IMR-90 (cell line): ENCODE data around the gene CAMK2G.

Source experiments
- MAFK ChIP-seq: IDR thresholded peaks from 2 replicates; pipeline ENCODE4 v1.6.1; 2012; ENCODE audit warnings: low read depth, low read length, improper control_type of control experiment
- MAZ ChIP-seq: IDR thresholded peaks from 2 replicates; pipeline ENCODE4 v1.6.1; 2012; ENCODE audit warnings: low read depth, mild to moderate bottlenecking, low read length, improper control_type of control experiment, moderate library complexity, borderline replicate concordance
- NFE2L2 ChIP-seq: fragments of 150-350 bp; IDR thresholded peaks from 2 replicates; pipeline ENCODE4 v1.6.1; 2016; ENCODE audit warnings: low read depth, mild to moderate bottlenecking, low read length
- POLR2A ChIP-seq: IDR thresholded peaks from 2 replicates; pipeline ENCODE4 v1.6.1; 2012; ENCODE audit warnings: mild to moderate bottlenecking, low read depth, low read length
- RAD21 ChIP-seq: IDR thresholded peaks from 2 replicates; pipeline ENCODE4 v1.6.1; 2012; ENCODE audit warnings: low read length, improper control_type of control experiment
- RCOR1 ChIP-seq: IDR thresholded peaks from 2 replicates; pipeline ENCODE4 v1.6.1; 2012; ENCODE audit warnings: mild to moderate bottlenecking, low read length, improper control_type of control experiment; ENCODE audit not compliant: insufficient replicate concordance
- RFX5 ChIP-seq: IDR thresholded peaks from 2 replicates; pipeline ENCODE4 v1.8.0; 2012; ENCODE audit warnings: low read depth, mild to moderate bottlenecking, low read length, moderate library complexity
- SMC3 ChIP-seq: fragments of 150-350 bp; IDR thresholded peaks from 2 replicates; pipeline ENCODE4 v1.6.1; 2016; ENCODE audit warnings: low read depth, mild to moderate bottlenecking, antibody characterized with exemption, low read length, moderate library complexity
- TF ChIP-seq, protein P1 (sequence below): conservative IDR thresholded peaks from 2 replicates; pipeline ENCODE4 v1.5.1; 2012; ENCODE audit warnings: mild to moderate bottlenecking, low read depth, low read length, improper control_type of control experiment
- TF ChIP-seq, protein P2 (sequence below): fragments of 150-350 bp; IDR thresholded peaks from 2 replicates; pipeline ENCODE4 v1.6.1; 2017; ENCODE audit warnings: mild to moderate bottlenecking, antibody characterized with exemption, low read length, low read depth
- TF ChIP-seq, protein P3 (sequence below): fragments of 150-350 bp; IDR thresholded peaks from 2 replicates; pipeline ENCODE4 v1.6.1; 2016; ENCODE audit warnings: low read depth, mild to moderate bottlenecking, low read length, moderate library complexity, borderline replicate concordance

DNA sequence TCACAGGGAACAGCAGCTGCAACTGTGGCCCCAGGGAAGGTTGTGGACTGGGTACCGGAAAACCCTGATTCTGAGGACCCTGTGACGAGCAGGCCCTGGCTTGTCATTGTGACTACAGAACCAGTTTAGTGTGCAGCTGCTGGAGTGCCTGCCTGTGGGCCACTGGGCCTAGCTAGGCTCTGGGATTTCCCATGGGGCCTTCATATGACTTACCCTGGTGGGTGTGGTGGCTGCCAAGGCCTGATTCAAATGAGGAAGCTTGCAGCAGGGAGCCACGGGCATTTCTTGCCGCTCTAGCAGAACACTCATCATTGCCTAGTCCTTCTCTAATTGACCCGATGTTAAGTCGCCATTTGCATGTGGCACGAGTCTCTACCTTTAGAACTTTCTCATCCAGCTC is 14.7 kb upstream of the CAMK2G start:
- TF ChIP-seq RAD21 (no peak), RCOR1 (no peak), RFX5 (no peak), MAZ (no peak), MAFK (no peak), SMC3 (no peak), NFE2L2 (no peak), POLR2A (no peak)
- TF ChIP-seq, protein P1, sequence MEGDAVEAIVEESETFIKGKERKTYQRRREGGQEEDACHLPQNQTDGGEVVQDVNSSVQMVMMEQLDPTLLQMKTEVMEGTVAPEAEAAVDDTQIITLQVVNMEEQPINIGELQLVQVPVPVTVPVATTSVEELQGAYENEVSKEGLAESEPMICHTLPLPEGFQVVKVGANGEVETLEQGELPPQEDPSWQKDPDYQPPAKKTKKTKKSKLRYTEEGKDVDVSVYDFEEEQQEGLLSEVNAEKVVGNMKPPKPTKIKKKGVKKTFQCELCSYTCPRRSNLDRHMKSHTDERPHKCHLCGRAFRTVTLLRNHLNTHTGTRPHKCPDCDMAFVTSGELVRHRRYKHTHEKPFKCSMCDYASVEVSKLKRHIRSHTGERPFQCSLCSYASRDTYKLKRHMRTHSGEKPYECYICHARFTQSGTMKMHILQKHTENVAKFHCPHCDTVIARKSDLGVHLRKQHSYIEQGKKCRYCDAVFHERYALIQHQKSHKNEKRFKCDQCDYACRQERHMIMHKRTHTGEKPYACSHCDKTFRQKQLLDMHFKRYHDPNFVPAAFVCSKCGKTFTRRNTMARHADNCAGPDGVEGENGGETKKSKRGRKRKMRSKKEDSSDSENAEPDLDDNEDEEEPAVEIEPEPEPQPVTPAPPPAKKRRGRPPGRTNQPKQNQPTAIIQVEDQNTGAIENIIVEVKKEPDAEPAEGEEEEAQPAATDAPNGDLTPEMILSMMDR: no peak
- TF ChIP-seq, protein P2, sequence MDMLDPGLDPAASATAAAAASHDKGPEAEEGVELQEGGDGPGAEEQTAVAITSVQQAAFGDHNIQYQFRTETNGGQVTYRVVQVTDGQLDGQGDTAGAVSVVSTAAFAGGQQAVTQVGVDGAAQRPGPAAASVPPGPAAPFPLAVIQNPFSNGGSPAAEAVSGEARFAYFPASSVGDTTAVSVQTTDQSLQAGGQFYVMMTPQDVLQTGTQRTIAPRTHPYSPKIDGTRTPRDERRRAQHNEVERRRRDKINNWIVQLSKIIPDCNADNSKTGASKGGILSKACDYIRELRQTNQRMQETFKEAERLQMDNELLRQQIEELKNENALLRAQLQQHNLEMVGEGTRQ: no peak
- TF ChIP-seq, protein P3, sequence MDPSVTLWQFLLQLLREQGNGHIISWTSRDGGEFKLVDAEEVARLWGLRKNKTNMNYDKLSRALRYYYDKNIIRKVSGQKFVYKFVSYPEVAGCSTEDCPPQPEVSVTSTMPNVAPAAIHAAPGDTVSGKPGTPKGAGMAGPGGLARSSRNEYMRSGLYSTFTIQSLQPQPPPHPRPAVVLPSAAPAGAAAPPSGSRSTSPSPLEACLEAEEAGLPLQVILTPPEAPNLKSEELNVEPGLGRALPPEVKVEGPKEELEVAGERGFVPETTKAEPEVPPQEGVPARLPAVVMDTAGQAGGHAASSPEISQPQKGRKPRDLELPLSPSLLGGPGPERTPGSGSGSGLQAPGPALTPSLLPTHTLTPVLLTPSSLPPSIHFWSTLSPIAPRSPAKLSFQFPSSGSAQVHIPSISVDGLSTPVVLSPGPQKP: no peak
